Erythroblast (primary cell): Measurements from ENCODE around the gene SSUH2.

Source experiments
- GATA1 ChIP-seq: IDR thresholded peaks from 2 replicates; pipeline ENCODE4 v1.6.1; 2011; ENCODE audit warnings: low read depth, mild to moderate bottlenecking, control low read depth, low read length, moderate library complexity
- POLR2A ChIP-seq: IDR thresholded peaks from 2 replicates; pipeline ENCODE4 v1.6.1; 2011; ENCODE audit warnings: mild to moderate bottlenecking, low read length

DNA sequence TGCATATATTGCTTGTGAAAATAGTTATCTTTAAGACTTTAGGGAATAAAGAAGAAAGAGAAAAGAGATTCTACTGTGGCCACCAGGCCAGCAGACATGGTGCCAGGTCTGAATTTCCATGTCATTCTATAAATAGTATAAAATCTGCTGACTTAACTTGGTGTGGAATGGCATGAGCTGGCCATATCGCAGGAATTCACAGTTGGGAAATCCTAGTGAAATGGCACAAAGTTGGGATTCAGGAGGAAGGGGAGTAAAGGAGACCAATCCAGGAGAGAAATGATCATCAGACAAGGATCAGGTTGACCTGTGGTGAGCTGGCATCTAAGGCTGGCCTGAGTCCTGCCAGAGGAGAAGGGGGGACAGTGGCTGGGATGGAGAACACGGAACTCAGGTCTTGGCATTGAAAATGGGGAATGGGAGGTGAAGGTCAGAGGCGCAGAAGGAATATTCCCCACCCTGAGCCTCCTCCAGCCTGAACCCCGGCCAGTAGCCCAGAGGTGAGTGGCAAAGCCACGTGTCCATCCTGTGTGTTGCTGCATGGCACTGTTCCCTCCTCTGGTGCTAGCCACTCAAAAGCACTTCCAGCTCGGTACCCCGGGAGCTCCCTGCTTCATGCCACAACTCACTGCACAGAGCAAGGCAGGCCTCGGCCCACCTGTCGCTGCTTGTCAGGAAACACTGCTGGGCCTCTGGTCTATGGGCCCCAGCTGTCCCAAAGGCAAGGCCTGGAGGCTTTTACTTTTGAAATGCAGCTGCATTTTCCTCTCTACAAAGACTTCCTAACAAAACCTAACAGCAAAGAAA, 51.4 kb downstream of the SSUH2 start:
- TF ChIP-seq POLR2A = no peak
- no peak for TF ChIP-seq GATA1
